HG02973 (cell line): ENCODE data around the gene AFAP1L2.

Experiments used
- ATAC-seq: cut with Tn5 transposase; IDR thresholded peaks from one replicate; pipeline ENCODE4 v1.9.1; 2021; ENCODE audit warnings: moderate library complexity; ENCODE audit not compliant: unreplicated experiment

AFAP1L2 gene

DNA sequence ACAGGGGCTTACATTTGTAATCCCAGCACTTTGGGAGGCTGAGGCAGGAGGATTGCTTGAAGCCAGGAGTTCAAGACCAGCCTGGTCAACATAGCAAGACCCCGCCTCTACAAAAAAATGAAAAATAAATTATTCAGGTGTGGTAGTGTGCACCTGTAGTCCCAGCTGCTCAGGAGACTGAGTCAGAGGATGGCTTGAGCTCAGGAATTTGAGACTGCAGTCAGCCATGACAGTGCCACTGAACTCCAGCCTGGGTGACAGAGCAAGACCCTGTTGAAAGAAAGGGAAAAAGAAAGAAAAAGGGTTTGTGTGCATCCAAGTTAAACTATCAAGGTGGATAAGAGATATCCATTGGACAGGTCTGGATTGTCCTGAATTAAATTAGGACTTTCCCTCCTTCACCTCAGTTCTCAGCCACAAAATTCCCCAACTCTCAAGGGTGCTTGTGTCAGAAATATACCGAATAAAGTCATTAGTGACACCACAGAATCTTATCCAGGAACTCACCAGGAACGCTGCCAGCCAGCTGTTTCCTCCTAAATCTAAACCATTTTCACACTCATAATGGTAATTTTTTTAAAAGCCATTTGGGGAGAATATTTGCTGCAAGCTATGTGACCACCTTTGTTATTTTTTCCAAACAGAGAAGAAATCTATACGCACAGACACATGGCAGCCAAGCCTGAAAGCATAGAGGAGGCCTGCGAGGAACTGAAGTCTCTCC lies 12.0 kb downstream of the AFAP1L2 start:
- ATAC-seq = no peak

DNA sequence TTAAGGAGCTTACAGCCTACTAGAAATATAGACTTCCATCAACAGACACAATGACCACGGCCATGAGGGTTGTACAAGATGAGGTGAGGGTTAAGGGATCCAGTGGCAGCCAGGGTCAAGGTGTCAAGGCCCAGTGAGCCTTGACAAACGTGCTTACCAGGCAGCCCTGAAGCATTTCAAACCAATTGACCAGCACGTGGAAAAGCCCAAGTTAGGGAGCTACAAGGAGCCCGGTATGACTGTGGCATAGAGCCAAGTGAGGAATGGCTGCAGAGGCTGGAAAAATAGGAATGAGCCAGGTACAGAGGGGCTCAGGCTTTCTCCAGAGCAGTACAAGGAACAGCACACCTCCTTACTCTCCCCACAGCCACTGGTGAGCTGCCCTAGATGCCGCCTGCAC lies 12.7 kb downstream of the AFAP1L2 start:
- no peak for ATAC-seq

DNA sequence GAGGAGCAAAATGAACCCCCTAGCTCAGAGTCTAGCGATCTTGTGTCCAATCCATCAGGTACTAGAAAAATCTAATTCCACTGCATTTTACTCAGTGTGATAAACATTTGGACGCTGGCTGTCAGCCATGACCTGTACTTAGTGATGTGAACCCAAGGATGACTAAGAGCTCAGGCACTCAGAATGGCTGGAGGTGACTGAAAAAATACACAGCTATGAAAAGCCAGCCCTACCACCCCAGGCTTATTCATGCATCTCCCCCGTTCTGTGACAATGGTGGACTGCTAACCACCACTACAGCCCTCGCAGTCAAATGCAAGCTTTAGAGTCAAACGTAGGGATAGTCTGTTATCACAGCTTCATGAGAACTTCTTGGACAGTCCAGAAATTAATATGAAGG lies 14.9 kb downstream of the AFAP1L2 start:
- ATAC-seq = no peak

DNA sequence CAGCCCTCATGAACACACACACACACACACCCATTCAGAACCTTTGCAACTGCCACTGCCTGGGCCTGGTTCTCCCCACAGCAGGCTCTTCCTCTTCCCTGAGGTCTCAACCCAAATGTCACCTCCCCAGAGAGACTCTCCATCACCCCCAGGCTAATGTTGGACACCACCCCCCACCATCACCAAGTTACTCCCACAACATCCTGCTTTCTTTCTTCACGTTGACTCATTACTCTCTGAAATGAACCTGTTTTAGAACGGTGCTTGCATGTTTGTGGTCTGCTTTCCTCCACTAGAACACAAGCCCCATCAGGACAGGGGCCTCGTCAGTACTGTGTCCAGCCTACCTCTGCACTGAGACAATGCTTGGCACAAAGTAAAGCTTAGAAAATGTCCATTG lies 16.0 kb downstream of the AFAP1L2 start:
- peak; percentile 90 for ATAC-seq

DNA sequence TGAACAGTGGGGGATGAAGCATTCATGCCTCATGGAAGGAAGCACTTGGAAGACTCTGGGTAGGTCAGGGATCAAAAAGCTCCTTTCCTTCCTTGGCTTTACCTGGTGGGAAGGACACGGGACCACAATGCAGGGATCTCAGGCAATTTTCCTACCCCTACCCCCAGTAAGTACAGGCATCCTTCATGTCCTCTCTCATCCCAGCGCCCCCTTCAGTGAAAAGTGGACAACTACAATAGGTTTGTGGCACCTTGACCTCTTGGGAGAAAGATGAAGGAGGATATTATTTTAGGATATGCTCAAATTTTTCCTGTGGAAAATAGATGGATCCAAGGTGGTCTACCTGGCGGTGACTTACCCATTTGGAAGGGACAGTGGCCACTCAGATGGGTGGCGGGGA lies 16.5 kb downstream of the AFAP1L2 start:
- ATAC-seq = no peak

DNA sequence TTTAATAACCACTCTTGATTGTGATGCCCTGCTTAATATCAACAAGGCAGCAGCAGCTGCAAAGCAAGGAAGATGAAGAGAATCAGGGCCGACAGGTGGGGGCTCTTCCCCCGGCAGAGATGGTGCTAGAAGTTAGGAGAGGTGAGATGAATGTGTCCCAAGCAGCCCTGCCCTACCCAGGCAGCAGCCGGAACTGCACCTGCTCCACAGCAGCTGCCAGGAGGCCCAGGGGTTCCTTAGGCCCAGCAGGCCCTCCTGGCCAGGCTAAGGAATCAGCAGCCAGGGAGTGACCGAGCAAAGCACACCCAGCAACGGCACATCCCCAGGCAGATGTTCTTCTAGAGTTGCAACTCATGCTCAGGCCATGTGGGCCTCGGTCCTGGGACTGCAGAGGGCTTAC lies 17.9 kb downstream of the AFAP1L2 start:
- ATAC-seq = no peak

DNA sequence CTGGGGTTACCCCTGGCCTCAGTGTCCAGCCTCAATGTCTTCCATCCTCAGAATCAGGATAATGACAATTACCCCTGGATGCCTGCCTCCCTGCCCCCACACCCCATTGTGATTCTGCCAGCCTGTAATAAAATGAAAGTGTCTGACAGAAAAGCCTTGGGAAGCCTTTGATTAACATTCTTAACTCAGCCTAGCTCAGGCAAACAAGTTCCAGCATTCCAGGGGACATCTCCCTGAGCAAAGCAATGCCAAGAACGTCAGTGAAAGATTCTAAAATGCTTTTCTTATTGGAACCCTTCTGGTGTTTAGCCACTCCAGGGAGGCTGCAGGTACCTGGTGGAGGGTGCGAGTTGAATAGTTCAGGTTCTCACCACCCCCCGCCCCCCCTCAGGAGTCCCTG lies 18.7 kb downstream of the AFAP1L2 start:
- no peak for ATAC-seq

DNA sequence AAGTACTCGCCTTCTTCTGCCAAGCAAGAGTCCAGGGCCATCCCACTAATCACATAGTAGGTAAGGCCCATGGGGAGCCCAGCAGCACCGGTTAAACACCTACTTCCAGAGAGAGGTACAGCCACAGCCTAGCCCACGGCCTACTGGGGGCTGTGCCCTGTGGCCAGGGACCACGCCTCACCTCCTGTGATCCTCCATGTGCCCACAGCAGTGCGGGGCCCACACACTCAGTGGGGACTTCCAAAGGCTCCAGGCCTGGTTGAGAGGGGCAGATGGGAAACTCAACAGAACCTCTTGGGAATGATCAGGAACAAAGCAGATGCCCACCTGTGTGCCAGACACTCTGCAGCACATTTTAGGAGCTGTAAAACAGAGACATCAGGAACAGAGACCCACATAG lies 19.7 kb downstream of the AFAP1L2 start:
- no peak for ATAC-seq

DNA sequence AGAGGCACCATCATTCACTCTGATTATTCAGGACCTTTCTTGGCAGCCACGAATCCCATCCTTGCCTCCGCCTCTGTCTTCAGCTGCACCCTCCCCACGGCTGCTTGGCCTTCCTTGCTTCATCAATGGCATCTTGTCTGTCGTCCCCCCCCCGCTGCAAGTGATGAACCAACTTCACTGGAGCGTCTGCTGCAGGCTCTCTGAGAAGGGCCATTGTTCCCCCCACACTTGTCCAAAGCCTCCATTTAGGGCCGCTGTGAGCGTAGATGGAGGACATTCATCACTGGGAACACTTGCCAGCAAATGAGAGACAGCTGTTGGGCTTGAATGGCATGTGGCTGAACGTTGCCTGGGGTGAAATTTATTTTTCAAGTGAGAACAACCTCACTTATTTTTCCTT lies 20.1 kb downstream of the AFAP1L2 start:
- no peak for ATAC-seq

DNA sequence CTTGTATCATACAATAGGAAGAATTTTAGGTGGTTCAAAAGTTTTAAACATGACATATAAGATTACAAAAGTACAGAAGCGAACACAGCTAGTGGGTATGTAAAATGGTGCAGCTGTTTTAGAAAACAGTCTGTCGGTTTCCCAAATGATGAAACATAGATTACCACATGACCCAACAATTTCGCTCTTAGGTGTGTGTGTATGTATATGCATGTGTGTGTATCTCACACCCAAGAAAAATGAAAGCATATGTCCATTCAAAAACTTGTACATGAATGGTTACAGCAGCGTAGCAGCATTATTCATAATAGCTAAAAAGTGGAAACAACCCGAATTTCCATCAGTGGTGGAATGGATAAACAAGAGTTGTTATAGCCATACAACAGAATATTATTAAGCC lies 23.5 kb downstream of the AFAP1L2 start:
- ATAC-seq = no peak

DNA sequence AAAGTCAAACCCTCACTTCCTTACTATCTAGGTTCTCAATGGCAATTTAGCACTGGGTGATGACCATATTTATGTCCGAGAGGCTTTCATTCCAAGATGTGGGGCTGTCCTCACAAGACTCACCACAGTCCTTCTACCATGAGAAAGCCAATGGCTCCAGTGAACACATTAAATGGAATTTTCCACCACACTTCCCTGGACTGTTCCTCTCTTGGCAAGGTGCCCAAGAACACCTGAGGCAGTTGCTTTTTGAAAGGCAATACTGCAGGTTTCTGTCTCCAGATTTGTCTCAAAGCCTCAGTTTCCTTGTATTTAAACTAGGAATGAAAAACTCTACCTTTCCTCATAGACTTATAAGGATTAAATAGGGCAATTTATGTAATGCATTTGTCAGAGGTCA lies 24.2 kb downstream of the AFAP1L2 start:
- no peak for ATAC-seq

DNA sequence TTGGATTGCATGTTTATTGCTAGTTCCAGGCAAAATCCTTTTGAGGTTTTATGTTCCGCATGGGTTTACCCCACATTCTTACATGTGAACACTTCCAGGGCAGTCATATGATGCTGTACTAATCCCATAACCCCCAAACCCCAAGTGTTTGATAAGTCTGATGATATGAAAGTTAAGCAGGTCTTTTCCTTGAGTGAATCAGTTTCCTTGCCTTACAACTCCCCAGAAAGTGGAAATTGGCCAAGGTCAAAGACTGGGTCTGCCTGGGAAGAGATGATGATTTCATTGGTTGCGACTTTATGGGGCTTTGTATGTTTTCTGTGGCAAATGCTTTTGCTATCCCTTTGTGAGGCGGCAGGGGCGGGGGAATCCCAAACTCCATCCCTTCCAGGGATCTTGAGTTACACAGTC lies 24.7 kb downstream of the AFAP1L2 start:
- no peak for ATAC-seq

DNA sequence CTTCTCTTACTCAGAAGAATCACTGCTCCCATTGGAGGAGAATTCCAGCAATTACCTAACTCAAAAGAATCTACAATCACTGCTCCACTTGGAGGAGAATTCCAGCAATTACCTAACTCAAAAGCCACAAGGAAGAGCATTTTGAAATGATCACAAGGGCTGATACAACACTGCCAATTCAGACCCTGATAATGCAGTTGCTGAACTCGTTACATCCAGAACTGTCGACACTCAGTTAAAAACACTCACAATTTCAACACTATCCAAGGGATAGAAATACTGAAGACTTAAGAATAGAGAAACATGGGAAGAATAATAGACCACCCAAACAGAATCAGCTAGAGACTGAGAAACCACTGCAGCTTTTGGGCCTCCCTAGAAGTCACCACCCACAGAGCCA lies 27.8 kb downstream of the AFAP1L2 start:
- ATAC-seq = no peak

DNA sequence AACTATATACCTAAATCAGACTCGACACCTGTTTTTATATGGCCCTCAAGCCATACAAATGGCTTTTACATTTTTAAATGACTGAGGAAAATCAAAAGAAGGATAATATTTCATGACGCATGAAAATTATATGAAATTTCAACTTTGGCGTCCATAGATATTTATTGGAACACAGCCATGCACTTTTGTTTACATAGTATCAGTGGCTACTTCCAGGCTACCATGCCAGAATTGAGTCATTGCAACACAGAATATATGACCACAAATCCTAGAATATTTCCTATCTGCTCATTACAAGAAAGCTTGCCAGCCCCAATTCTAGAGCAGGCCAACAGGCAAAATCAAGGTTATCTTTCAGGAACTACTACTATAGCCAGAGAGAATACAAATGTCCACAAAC lies 29.3 kb downstream of the AFAP1L2 start:
- no peak for ATAC-seq

DNA sequence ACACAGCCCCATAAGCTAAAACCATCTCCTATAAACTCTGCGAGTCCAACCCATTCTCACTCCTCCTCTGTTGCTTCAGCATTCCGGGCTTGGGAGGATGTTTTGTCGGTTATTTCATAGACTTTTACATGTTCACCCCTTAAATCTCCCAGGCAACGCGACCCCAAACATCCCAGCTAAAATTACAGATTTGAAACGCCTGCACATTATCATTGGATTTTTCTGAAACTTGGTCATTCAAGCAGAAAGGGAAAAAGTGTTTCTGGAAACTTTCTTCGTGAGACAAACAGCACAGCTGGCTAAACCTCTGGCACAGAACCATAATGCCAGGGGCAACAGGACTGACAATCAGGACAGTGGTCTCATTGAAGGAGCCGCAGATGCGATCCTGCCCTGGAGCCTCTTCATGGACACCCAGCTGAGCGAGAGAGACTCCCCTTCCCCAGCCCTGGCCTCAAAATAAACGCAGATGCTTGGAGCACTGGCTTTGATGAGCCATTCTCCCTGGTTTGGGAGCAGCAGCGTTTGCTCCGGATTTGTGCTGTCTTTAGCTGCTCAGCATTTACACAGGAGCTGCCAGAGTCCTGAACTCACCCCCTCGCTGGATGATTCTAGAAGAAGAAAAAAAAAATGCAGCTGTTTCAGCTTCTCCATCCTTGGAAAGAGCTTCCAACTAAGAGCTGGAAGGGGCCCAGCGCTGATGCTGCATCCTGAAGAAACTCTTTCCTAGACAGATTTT lies 30.1 kb downstream of the AFAP1L2 start:
- no peak for ATAC-seq

DNA sequence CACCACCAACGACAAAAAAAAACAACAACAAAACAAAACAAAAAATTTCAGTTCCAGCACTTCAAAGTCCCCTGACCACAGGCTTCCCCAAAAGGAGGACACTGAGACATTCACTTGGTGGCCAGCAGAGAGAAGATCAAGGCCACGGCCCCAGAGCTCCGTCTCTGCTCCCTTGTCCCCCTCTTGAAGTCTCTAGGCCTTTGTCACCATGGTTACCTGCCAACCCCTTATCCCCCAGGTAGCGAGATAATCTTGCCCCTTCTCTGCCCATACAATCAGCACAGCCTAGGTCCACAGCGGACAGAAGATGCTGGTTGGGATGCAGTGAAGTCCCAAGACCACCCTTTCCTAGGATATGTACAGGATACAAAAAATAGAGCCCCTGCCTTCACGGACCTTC lies 30.7 kb downstream of the AFAP1L2 start:
- ATAC-seq = no peak

DNA sequence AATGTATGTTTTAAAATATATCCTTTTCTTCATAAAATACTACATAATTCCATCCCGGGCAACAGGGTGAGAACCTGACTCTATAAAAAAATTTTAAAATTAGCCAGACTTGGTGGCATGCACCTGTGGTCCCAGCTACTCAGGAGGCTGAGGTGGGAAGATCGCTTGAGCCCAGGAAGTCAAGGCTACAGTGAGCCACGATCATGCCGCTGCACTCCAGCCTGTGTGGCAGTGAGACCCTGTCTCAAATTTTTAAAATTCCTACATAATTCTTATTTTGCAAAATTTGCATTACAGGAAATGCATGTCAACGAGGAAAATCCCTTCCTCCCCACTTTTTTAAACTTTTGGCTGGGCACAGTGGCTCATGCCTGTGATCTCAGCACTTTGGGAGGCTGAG lies 31.3 kb downstream of the AFAP1L2 start:
- no peak for ATAC-seq

DNA sequence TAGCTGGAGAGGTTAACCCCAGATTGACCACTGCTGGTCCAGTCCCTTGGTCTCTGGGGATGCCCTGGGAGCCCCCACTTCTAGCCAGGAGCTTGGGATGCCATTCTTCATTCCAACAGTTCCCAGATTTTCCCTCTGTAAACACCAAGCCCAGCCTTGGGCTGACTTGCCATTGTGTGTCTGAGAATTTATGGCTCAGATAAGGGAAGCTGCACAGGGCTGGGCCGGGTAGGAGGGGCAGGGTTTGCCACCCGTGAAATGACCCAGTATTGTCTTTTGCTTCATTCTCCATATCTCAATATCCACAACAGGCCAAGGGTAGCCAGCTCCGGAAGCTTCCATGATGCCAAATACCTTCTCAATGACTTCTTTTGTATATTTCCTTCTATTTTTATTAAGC lies 32.1 kb downstream of the AFAP1L2 start:
- no peak for ATAC-seq

DNA sequence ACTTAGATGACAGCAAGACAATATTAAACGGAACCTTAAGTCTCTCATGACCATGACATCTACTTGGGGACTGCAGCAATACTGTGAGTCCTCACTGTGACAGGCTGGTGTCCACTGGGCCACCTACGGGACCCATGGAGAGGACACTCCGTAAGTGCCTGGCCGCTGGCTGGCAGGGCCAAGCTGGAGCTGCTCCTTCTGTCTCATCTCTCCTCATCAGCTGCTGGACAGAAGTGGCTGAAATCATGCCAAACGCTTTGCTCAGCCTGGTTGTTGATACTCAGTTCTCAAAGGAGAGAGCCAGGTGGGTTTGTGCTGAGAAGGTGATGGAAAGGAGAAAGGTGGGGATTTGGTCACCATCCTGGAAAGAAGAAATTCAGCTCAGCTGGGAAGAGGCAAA lies 33.3 kb downstream of the AFAP1L2 start:
- ATAC-seq = no peak

DNA sequence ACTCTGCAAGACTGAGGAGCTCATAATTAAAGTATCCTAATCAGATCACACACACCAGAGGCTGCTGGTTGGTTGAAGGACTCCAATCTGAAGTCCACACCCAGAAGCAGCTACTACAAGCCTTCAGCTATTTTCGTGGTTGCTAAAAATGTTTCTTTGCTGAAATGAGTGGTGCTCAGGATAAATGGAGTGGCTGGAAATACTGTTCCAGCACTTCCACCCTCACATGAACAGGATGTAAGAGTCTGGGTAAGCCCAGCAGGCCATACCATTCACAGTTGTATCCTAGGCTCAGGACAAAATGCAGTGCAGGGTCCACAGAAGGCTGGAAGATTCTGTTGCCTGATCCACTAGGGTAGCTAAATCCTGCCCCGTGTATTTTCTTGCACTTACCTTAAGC lies 34.1 kb downstream of the AFAP1L2 start:
- no peak for ATAC-seq

DNA sequence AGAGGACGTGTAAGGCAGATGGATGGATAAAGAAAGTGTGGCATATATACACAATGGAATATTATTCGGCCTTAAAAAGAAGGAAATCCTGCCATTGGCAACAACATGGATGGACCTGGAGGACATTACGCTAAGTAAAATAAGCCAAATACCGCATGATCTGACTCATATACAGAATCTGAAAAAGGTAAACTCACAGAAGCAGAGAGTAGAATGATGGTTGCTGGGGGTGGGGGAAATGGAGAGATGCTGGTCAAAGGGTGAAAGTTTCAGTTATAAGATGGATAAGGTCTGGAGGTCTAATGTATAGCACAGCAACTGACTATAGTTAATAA lies 36.3 kb downstream of the AFAP1L2 start:
- no peak for ATAC-seq

DNA sequence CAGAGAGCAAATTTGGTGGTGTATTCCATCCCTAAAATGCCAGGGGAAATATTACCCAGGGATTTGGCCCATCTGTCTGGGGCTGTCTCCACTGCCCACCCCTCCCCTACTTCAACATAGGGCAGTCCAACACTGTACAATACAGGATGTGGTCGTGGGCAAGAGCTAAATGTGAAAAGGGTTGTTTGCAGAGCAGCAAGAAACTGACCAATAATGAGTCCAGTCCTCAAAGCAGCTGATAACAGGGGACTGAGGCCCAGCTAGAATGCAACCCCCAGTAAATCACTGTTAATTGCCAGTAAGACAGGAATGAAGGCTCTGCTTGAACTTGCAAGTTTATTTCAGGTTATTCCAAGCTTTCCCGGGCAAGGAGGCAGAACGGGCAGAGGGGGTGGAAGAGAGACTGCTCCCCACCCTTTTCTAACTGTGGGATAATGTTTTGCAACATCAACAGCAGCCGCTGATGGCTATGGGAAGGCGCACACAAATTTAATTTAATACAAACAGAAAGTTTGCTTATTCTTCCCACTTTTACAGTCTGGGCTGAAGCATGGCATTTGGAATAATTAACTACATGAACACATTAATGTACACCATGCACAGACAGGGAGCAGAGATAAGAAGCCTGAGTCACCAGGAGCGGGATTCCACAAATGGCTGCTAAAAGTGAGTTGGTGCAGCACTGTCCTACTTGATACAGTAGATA lies 36.8 kb downstream of the AFAP1L2 start:
- ATAC-seq = no peak
